MCF 10A (cell line): ENCODE measurements around the gene B4GALT6. TPM values are rescaled to one million over a fixed set of nuclear protein-coding genes. Genes with fewer than 3 reads are reported as not detected.

Experiments
- BruUV-seq: library from RNA; stranded (reverse); fragments of 400-500 nt; replicated peaks from 2 replicates; lab custom pipeline; 2021; lab: Mats Ljungman, UMichigan
- CTCF ChIA-PET: fragments of 300-600 bp; sonication (Branson Sonifier 250); formaldehyde crosslinking; extraction: SDS; loops from one replicate; lab custom pipeline; 2021; ENCODE audit warnings: antibody characterized with exemption, inconsistent platforms; lab: Yijun Ruan, JAX
- POLR2A ChIA-PET: fragments of 300-600, 350-650 bp; sonication (Branson Sonifier 250); formaldehyde crosslinking; extraction: SDS; loops from one replicate; lab custom pipeline; 2020; ENCODE audit warnings: antibody characterized with exemption, inconsistent platforms; lab: Yijun Ruan, JAX
- DNase-seq: peaks from one replicate; pipeline ENCODE4 v3.0.0-alpha.2; 2018; ENCODE audit not compliant: unreplicated experiment
- H3K27ac Mint-ChIP-seq: one replicate; pipeline ENCODE4 v1.8.0; 2022; ENCODE audit warnings: mild to moderate bottlenecking, low read depth, mixed read lengths; ENCODE audit not compliant: unreplicated experiment
- H3K27me3 Mint-ChIP-seq: one replicate; pipeline ENCODE4 v1.8.0; 2022; ENCODE audit warnings: mixed read lengths; ENCODE audit not compliant: insufficient read depth, unreplicated experiment
- H3K36me3 Mint-ChIP-seq: one replicate; pipeline ENCODE4 v1.8.0; 2022; ENCODE audit warnings: mild to moderate bottlenecking, moderate library complexity, mixed read lengths; ENCODE audit not compliant: insufficient read depth, unreplicated experiment
- H3K4me1 Mint-ChIP-seq: one replicate; pipeline ENCODE4 v1.8.0; 2022; ENCODE audit warnings: mixed read lengths; ENCODE audit not compliant: insufficient read depth, unreplicated experiment
- H3K4me3 Mint-ChIP-seq: one replicate; pipeline ENCODE4 v1.8.0; 2022; ENCODE audit warnings: mild to moderate bottlenecking, moderate library complexity, mixed read lengths; ENCODE audit not compliant: unreplicated experiment
- H3K9me3 Mint-ChIP-seq: one replicate; pipeline ENCODE4 v1.8.0; 2022; ENCODE audit warnings: mixed read lengths; ENCODE audit not compliant: unreplicated experiment
- intact Hi-C: fragments of 100-400 bp; cut with micrococcal nuclease; formaldehyde crosslinking; loops from 2 replicates; pipeline ENCODE4 v1.14.1; 2022
- total RNA-seq: library from RNA; stranded (reverse); gene quantifications from 2 replicates; pipeline ENCODE4 v1.2.3, GENCODE V29; 2022
- TF ChIP-seq, protein P1 (sequence below): fragments of 200-600 bp; IDR thresholded peaks from one replicate; pipeline ENCODE4 v1.8.0; 2022; ENCODE audit warnings: antibody characterized with exemption, mild to moderate bottlenecking; ENCODE audit not compliant: unreplicated experiment

B4GALT6 gene
- total RNA-seq, 1 experiment from 2014 or later = 6.0 TPM

DNA sequence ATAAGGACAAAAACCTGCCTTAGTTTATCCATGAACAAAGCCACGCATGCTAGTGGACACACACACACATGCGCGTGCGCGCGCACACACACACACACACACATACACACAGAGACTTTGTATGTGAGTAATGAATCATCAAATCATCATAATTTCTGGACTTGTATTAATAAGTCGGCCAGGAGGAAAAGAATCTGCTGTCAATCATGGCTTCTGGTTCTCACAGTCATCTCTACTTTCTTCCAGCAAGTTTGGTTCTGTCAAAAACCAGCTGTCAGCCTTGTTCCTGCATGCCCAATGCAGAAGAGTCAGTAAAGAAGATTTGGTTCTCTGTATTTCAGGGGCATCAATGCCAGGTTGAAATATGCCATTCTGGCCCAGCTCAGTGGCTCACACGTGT, 93.8 kb downstream of the B4GALT6 start:
- DNase-seq = no peak
- TF ChIP-seq, protein P1, sequence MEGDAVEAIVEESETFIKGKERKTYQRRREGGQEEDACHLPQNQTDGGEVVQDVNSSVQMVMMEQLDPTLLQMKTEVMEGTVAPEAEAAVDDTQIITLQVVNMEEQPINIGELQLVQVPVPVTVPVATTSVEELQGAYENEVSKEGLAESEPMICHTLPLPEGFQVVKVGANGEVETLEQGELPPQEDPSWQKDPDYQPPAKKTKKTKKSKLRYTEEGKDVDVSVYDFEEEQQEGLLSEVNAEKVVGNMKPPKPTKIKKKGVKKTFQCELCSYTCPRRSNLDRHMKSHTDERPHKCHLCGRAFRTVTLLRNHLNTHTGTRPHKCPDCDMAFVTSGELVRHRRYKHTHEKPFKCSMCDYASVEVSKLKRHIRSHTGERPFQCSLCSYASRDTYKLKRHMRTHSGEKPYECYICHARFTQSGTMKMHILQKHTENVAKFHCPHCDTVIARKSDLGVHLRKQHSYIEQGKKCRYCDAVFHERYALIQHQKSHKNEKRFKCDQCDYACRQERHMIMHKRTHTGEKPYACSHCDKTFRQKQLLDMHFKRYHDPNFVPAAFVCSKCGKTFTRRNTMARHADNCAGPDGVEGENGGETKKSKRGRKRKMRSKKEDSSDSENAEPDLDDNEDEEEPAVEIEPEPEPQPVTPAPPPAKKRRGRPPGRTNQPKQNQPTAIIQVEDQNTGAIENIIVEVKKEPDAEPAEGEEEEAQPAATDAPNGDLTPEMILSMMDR = no peak
- H3K4me3 Mint-ChIP-seq = no peak overlapping the region
- ChIA-PET POLR2A (no interaction called here), CTCF (interaction anchor here (1.3 to 2.6 kb wide), 2 partner anchors 17 to 132 kb away, joined by 5 to 6 read pairs; no protein-coding TSS in a partner anchor)
- no peaks in the 10 kb centered on the region for H3K4me1 Mint-ChIP-seq
- H3K9me3 Mint-ChIP-seq = no peaks in the 10 kb centered on the region
- no peaks in the 10 kb centered on the region for H3K36me3 Mint-ChIP-seq
- intact Hi-C loops = no loop called here
- H3K27ac Mint-ChIP-seq = no peak overlapping the region
- no peaks in the 10 kb centered on the region for H3K27me3 Mint-ChIP-seq
- no TSS peak for BruUV-seq

DNA sequence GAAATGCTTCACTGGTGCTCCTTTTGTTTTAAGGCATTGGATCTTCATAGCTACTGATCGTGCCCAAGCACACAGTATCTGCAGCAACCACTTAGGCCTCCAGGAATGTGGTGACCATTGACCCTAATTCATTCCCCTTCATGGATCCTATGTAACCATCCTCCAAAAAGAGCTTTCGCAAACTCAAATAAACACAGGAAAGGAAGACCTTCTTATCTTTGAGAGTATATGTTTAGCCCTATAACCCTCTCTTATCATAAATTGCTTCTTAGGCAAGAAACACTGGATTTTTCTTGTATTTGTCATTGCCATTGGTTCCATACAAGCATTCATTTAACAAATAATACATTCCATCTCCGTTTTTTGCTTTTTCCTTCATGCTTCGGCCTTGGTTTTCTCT, 96.9 kb downstream of the B4GALT6 start:
- ChIA-PET POLR2A (interaction anchor here (0.7 kb wide), 1 partner anchor 38 kb away, joined by 3 read pairs; no protein-coding TSS in a partner anchor), CTCF (interaction anchor here (0.7 to 1.5 kb wide), 2 partner anchors 31 to 135 kb away, joined by 3 to 11 read pairs; no protein-coding TSS in a partner anchor)
- Mint-ChIP-seq H3K9me3 (no peaks in the 10 kb centered on the region), H3K27ac (no peak overlapping the region), H3K27me3 (no peaks in the 10 kb centered on the region), H3K4me3 (no peak overlapping the region), H3K4me1 (no peaks in the 10 kb centered on the region), H3K36me3 (no peaks in the 10 kb centered on the region)
- TF ChIP-seq, protein P1 = no peak
- no TSS peak for BruUV-seq
- intact Hi-C loops = no loop called here
- no peak for DNase-seq

DNA sequence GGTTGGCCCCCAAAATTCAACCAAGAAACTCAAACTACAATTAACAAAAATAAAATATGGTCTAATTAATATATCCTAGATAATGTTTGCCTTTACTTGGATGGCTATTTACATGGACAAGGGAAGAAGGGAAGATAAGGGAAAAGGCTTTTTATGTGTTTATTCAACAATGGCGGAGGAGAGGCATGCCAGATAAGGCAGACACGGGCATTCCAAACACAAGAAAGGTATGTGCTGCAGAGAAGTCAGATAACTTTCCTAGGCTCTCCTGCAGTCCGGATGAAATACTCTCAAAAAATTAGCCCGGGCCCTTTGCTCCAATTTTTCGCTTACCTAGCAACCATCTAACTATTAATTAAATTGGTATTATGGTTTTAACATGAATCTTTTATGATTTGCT, 97.8 kb downstream of the B4GALT6 start:
- no peak overlapping the region for H3K4me3 Mint-ChIP-seq
- no peaks in the 10 kb centered on the region for H3K4me1 Mint-ChIP-seq
- TF ChIP-seq, protein P1 = no peak
- BruUV-seq = no TSS peak
- CTCF ChIA-PET = interaction anchor here (0.6 to 1.5 kb wide), 4 partner anchors 22 to 1444 kb away, joined by 3 to 11 read pairs (median 4); no protein-coding TSS in a partner anchor
- no peaks in the 10 kb centered on the region for H3K27me3 Mint-ChIP-seq
- no peaks in the 10 kb centered on the region for H3K9me3 Mint-ChIP-seq
- no peak overlapping the region for H3K27ac Mint-ChIP-seq
- DNase-seq = no peak
- POLR2A ChIA-PET = no interaction called here
- intact Hi-C loops = no loop called here
- H3K36me3 Mint-ChIP-seq = no peaks in the 10 kb centered on the region

DNA sequence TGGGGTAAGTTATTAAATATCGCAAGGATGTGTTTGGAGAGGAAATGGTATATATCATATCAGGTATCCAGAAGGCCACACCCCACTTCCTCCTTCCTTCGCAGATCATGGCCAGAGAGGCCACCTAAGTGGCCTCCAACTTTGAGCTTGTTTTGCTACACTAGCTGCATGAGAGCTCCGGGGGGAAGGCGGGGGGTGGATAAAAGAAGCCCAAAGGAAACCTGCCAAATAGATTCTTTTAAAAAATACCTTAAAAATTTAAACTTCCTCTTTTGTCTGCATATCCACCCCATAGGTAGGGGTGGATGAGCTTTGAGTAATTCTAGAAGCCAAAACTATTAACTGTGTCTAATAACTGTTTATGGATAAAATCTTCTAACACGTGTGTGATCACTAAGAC, 98.4 kb downstream of the B4GALT6 start:
- no peak overlapping the region for H3K27ac Mint-ChIP-seq
- POLR2A ChIA-PET = interaction anchor here (1.1 kb wide), 1 partner anchor 26 kb away, joined by 3 read pairs; no protein-coding TSS in a partner anchor

More for the DNA sequence above, 98.4 kb downstream of the B4GALT6 start:
- Mint-ChIP-seq H3K27me3 (no peaks in the 10 kb centered on the region), H3K36me3 (no peaks in the 10 kb centered on the region), H3K4me1 (no peaks in the 10 kb centered on the region), H3K9me3 (no peaks in the 10 kb centered on the region), H3K4me3 (no peak overlapping the region)
- intact Hi-C loops = no loop called here
- DNase-seq = no peak
- CTCF ChIA-PET = interaction anchor here (0.6 to 1.1 kb wide), 3 partner anchors 21 to 1443 kb away, joined by 3 to 4 read pairs (median 4); no protein-coding TSS in a partner anchor
- BruUV-seq = no TSS peak
- TF ChIP-seq, protein P1 = no peak
